GM12865 (cell line): ENCODE data around the gene SYCP2L.
"Not testable (repeated sequence)": the region's sequence is repeated elsewhere in the genome, so short reads cannot be mapped to it uniquely, and the experiment has no call there.

Source experiments
- DNase-seq: peaks from one replicate; pipeline ENCODE4 v3.0.0; 2010; ENCODE audit warnings: low read depth
- H3K4me3 ChIP-seq: 2 replicates; pipeline ENCODE4 v1.5.1; 2011; ENCODE audit warnings: mild to moderate bottlenecking, low read depth, low read length, control low read depth
- TF ChIP-seq, protein P1 (sequence below): IDR thresholded peaks from 2 replicates; pipeline ENCODE4 v1.5.1; 2011; ENCODE audit warnings: low read length, control low read depth, low read depth, inconsistent platforms; ENCODE audit not compliant: insufficient read depth; ENCODE audit errors: missing control alignments

Gene SYCP2L

DNA sequence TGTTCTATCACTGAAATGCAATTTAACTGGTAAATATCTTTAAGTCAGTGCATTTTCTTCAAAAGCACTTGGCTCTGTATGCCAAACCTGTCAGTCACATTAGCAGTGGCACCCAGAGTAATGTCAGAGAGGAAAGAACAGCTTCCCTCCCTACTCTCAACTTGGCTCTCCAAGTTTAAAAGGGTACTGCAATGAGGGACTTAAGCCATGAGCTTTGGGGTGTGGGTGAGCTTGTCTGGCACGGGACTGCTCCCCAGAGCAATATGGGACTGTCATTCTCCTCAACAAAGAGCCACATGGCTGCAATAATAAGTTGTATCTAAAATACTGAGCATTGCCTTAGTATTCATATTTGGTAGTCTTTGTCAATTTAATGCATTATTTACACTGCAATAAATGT lies 9.0 kb upstream of the SYCP2L start:
- H3K4me3 ChIP-seq = no peak overlapping the region
- TF ChIP-seq, protein P1, sequence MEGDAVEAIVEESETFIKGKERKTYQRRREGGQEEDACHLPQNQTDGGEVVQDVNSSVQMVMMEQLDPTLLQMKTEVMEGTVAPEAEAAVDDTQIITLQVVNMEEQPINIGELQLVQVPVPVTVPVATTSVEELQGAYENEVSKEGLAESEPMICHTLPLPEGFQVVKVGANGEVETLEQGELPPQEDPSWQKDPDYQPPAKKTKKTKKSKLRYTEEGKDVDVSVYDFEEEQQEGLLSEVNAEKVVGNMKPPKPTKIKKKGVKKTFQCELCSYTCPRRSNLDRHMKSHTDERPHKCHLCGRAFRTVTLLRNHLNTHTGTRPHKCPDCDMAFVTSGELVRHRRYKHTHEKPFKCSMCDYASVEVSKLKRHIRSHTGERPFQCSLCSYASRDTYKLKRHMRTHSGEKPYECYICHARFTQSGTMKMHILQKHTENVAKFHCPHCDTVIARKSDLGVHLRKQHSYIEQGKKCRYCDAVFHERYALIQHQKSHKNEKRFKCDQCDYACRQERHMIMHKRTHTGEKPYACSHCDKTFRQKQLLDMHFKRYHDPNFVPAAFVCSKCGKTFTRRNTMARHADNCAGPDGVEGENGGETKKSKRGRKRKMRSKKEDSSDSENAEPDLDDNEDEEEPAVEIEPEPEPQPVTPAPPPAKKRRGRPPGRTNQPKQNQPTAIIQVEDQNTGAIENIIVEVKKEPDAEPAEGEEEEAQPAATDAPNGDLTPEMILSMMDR = no peak
- no peak for DNase-seq

DNA sequence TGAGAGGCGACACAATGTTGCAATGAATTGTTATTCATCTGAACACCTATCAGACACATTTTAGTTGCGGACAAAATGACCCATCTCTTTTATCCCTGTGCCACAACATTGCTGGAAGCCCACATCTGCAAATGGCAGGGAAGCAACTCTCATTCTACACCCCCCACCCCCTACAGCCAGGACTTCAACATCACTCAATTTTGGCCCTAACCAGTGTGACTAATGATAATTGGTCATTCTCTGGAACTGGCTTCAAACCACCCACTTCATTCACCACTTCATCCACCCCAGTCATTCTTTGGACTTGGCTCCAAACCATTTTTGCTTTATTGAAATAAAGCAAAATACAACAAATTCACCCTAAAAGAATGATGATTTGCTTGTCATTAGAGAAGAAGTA lies 6.5 kb upstream of the SYCP2L start:
- DNase-seq = no peak
- TF ChIP-seq, protein P1 = no peak
- H3K4me3 ChIP-seq = no peak overlapping the region

DNA sequence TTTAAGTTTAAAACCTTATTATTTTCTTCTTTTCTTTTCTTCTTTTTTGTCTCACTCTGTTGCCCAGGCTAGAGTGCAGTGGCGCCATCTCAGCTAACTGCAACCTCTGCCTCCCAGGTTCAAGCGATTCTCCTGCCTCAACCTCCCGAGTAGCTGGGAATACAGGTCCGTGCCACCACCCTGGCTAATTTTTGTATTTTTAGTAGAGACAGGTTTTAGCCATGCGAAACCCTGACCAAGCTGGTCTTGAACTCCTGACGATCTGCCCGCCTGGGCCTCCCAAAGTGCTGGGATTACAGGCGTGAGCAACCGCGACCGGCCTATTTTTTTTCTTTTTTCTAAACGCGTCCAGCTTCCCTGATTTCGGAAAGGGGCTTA lies 4.6 kb upstream of the SYCP2L start:
- not testable (repeated sequence) for H3K4me3 ChIP-seq, DNase-seq

DNA sequence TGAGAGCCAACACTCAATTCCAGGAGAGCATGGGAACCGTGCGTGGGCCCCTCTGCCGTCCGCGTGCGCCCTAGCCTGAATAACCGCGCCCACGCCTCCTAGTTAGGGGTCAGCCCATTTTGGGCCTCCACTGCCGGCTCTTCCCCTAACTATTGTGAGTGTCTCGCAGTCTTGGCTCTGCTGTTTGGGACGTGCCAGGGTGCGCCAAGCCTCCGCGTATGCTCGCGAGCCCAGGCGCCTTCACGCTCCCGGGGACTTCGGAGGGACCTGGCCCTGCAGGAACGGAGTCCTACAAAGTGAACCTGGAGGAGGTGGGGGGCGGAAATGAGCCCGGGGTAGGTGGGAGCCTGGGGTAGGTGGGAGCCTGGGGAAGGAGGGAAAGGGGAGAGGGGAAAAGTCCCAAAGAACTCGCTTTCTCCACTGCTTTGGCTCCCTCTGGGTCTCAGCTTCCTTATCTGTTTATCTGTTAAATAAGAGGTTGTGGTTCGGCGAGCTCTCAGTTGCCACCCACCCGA lies 4.1 kb upstream of the SYCP2L start:
- TF ChIP-seq, protein P1 = no peak
- DNase-seq = no peak
- H3K4me3 ChIP-seq = no peak overlapping the region

DNA sequence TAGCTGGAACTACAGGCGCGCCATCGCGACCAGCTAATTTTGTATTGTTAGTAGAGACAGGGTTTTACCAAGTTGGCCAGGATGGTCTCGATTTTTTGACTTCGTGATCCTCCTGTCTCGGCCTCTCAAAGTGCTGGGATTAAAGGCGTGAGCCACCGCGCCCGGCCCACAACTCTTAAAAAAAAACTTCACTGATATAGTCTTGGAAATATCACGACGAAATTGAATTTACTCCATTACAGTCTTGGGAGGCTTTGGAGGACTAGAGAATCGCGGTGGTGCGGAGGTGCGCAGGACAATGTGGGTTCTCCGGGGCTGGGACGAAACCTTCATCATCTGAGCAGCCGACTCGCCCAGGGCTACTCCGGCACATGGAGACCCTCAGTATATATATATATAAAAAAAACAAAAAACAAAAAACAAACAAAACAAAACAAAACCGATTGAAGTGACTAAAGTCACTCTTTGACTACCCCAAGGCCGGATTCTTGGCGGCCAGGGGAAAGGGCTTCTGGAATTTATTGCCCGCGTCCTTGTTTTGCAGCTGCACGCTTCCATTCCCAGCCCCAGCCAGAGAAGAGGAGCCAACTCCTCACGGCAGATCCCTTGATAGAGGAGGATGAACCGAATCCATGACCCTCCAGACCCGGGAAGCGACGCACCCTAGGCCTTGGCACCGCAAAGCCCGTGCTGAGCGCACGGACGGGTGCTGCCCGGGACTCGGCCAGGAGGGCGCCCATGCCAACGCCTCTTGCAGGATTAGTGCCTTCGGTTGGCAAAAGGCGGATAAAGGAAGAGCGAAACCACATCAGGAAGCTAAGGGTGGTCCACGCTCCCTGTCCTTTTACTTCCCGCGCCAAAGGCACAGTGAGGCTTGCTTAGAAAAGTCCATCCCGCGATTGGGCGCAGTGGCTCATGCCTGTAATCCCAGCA lies 3.3 kb upstream of the SYCP2L start:
- TF ChIP-seq, protein P1 = no peak
- no peak for DNase-seq
- H3K4me3 ChIP-seq = no peak overlapping the region

DNA sequence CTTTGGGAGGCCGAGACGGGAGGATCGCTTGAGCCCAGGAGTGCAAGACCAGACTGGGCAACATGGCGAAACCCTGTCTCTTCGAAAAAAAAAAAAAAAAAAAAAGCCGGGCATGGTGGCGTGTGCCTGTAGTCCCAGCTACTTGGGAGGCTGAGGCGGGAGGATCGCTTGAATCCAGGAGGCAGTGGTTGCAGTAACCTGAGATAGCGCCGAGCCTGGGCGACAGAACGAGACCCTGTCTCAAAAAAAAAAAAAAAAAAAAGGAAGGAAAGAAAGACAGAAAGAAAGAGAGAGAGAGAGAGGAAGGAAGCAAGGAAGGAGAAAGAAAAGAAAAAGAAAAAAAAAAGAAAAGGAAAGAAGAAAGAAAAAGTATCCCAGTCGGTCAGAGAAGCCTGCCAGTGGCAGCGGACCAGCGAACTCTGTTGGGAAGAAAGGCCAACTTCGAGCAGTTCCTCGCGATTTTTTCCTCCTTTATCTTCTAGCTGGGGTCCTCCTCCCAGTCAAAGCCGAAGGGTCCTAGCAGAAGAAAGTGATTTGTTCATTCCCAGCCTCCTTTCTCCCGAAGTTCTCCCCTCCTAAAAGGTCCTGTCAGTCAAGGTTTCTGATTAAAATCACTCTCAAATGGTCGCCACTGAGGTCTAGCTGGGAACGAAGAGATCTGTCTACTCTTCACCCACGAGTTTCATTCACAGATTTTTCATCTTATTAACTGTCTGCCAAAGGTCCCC lies 2.4 kb upstream of the SYCP2L start:
- no peak for DNase-seq
- H3K4me3 ChIP-seq = no peak overlapping the region
- TF ChIP-seq, protein P1 = no peak

DNA sequence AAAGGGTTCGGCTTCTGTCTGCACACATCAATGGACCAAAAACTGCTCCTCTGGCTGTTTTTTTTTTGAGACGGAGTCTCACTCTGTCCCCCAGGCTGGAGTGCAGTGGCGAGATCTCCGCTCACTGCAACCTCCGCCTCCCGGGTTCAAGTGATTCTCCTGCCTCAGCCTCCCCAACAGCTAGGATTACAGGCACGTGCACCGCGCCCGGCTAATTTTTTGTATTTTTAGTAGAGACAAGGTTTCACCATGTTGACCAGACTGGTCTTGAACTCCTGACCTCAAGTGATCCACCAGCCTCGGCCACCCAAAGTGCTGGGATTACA lies 524 bp upstream of the SYCP2L start:
- not testable (repeated sequence) for DNase-seq, H3K4me3 ChIP-seq
